Mesodermal cell (in vitro differentiated cells): ENCODE data around the gene RRH.

ENCODE experiments used
- H3K27ac ChIP-seq: 2 replicates; pipeline ENCODE4 v1.7.0; 2013; ENCODE audit warnings: mild to moderate bottlenecking, low read depth, low read length, moderate library complexity; ENCODE audit not compliant: severe bottlenecking
- H3K36me3 ChIP-seq: 2 replicates; pipeline ENCODE4 v1.7.1; 2013; ENCODE audit warnings: mild to moderate bottlenecking, low read length, moderate library complexity; ENCODE audit not compliant: control insufficient read depth, insufficient read depth
- H3K4me1 ChIP-seq: one replicate; pipeline ENCODE4 v1.7.1; 2013; ENCODE audit warnings: mild to moderate bottlenecking, low read length; ENCODE audit not compliant: insufficient read depth, control insufficient read depth, poor library complexity, severe bottlenecking
- H3K4me3 ChIP-seq: 2 replicates; pipeline ENCODE4 v1.7.0; 2013; ENCODE audit warnings: low read length, control low read depth, mild to moderate bottlenecking; ENCODE audit not compliant: insufficient read depth, poor library complexity, severe bottlenecking; ENCODE audit errors: extremely low read depth
- H3K9me3 ChIP-seq: 2 replicates; pipeline ENCODE4 v1.7.1; 2013; ENCODE audit warnings: mild to moderate bottlenecking, low read length, moderate library complexity; ENCODE audit not compliant: control insufficient read depth
- WGBS, 2 experiments: methylation state at CpG; one replicate each; pipeline ENCODE4 v1.1.5; 2013; ENCODE audit warnings: missing lambda C conversion rate in 2 of 2; ENCODE audit not compliant: insufficient coverage in 2 of 2; 5-methylcytosine and 5-hydroxymethylcytosine counted together

The RRH gene

DNA sequence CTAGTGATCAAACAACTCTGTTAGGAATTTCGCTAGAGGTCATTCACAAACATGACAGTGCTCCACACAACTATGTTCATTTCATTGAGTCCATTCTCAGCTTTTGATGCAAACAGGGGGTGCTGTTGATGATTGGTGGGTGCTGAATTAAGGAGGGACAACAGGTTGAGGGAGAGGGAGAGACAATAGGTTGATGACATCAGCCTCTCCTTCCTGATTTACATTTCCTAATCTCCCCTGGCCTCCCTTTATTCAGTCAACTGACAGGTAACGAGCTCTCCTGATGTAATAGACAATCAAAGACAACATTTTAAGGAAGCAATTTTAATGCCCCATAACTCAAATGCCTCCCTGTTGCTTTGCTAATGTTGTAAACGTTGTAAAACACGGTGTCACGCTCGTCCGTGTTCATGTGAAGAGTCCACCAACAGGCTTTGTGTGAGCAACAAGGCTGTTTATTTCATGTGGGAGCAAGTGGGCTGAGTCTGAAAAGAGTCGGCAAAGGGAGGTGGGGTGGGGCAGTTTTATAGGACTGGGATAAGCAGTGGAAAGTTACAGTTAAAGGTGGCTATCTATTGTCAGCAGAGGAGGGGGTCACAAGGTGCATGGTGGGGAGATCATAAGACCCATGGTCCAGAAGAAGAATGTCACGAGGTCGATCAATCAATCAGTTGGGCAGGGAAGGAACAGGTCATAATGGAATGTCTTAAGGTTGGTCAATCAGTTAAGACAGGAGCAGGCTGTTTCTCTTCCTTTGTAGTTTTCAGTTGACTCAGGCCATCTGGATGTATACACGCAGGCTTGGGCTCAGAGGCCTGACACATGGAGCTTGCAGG lies 17.0 kb upstream of the RRH start:
- Histone ChIP-seq H3K4me3 (no peak overlapping the region), H3K9me3 (no peaks in the 10 kb centered on the region), H3K27ac (no peak overlapping the region), H3K4me1 (no peaks in the 10 kb centered on the region), H3K36me3 (no peaks in the 10 kb centered on the region)
- 75 to 78% methylated on average over 7 to 9 of the region's 11 CpGs for WGBS, 2 experiments

DNA sequence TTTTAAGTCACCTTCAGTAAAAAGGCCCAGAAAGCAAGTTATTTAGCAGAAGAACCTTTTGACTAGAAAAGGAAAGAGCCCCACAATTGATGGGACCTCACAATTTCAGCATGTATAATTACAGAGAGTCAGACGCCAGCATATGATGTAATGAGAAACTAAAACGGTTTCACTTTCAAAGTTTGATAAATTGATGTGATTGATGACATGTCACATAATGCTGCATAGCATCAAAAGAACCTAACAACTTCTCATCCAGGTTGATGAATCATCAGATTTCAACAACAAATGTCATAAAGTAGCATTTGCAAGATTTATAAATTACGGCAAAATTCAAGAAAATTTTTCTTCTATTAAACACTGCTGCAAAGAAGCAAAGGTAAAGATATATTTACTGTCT lies 16.1 kb upstream of the RRH start:
- Histone ChIP-seq H3K36me3 (no peaks in the 10 kb centered on the region), H3K9me3 (no peaks in the 10 kb centered on the region), H3K4me3 (no peak overlapping the region), H3K27ac (no peak overlapping the region), H3K4me1 (no peaks in the 10 kb centered on the region)
- no CpG with 5 or more reads among the region's 3 CpGs for WGBS, 2 experiments

DNA sequence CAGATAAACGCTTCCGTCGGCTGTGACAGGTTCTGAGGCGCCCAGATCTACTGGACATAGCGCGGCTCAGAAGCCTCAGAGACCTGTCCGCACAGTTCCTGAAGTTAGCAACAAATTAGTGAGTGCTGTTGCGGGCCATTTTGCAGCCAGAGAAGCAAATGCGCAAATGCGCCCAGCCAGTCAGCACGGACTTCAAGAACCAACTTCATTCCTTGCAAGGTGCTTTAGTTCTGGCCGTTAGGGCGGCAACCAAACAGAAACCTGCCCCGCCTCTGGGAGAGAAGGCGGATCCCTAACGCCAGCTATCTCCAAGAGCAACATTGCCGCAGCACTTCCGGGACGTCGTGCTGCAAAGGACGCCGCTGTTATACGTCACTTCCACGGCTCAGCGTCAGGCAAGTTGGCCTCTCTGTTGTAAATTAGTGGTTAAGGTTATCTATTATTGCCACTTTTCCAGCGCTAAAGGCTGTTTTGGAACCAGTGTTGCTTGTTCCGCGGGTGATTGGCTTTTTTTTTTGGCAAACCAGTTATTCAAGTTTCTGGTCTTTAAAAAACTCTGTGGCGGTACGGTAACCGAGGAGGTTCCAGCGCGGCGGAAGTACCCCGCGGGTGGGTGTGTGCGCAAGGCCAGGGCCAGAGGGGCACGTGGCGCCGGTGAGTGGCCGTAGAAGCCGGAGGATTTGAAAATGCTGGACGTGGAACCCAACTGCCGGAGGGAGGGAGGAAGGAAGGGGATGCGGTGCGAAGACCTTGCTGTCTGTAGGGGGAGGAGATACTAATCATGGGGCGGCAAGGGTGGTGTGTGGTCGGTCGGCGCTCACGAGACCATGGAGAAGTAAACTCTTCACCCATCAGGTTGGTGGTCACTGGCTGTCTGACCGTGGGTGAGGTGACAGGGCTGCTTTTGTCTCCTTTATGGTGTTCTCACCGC lies 12.4 kb upstream of the RRH start, which contains the start of gene GAR1:
Gene GAR1, plus strand, starts transcription at position 612 of the 931 bp plus-strand sequence. CDS start 403 bp downstream, outside the sequence.
- WGBS, 2 experiments: 2 to 3% methylated on average over 50 to 52 of the region's 53 CpGs
- H3K27ac ChIP-seq: peak within 1 kb of the TSS; percentile 90

DNA sequence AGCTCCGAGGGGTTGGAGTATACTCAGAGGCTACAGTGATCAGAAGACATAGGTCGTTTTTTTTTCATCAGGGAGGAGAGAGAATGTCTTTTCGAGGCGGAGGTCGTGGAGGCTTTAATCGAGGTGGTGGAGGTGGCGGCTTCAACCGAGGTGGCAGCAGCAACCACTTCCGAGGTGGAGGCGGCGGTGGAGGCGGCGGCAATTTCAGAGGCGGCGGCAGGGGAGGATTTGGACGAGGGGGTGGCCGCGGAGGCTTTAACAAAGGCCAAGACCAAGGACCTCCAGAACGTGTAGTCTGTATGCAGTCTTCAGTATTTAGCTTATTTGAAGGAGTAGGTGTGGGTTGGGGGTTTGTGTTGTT lies 11.7 kb upstream of the RRH start:
- Histone ChIP-seq H3K36me3 (peaks cover 40% of the 10 kb centered on the region), H3K4me3 (peak overlapping the region; percentile 80), H3K9me3 (no peaks in the 10 kb centered on the region), H3K4me1 (no peaks in the 10 kb centered on the region), H3K27ac (peak overlapping the region; percentile 90)
- 0 to 4% methylated on average over 4 to 19 of the region's 19 CpGs for WGBS, 2 experiments

More for the DNA sequence above, 12.4 kb upstream of the RRH start, which contains the start of gene GAR1:
- Histone ChIP-seq H3K4me3 (peak within 1 kb of the TSS; percentile 80), H3K36me3 (peaks cover 33% of the 10 kb centered on the region), H3K4me1 (no peaks in the 10 kb centered on the region), H3K9me3 (no peaks in the 10 kb centered on the region)

DNA sequence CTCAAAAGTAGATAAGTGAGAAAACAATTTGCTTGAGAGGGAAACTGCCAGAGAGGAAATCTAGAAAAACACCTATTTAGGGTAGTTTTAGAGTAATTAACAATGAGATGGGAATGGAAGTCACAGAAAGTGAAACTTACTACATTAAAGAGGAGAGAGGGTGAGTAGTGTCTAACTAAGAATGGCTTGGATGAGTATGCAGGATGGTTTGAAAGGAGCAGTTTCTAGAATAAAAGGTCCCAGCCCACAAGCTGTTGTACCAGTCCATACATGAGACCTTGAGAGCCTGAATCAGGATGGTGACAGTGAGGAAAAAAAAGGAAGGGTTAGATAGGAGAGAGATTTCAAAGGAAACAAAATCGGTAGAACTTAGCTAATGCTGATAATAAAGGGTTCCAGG lies 10.9 kb upstream of the RRH start:
- 94 to 100% methylated on average over 1 of the region's 1 CpG for WGBS, 2 experiments
- Histone ChIP-seq H3K9me3 (no peaks in the 10 kb centered on the region), H3K4me1 (no peaks in the 10 kb centered on the region), H3K27ac (no peak overlapping the region), H3K4me3 (peak overlapping the region; percentile 80), H3K36me3 (peaks cover 46% of the 10 kb centered on the region)

DNA sequence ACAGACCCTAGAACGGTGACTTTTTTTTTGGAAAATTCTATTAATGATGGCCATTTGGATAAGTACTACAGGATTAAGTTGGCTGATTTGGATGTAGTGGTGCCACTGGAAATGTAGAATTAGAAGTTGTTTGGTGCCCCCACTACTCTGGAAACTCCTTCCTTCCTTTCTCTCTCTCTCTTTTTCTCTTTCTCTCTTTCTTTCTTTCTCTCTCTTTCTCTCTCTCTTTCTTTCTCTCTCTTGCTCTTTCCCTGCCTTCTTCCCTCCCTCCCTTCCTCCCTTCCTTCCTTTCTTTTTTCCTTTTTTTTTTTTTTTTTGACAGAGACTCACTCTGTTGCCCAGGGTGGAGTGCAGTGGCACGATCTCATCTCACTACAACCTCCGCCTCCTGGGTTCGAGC lies 9.5 kb upstream of the RRH start:
- no peak overlapping the region for H3K4me3 ChIP-seq
- H3K36me3 ChIP-seq: peaks cover 57% of the 10 kb centered on the region
- H3K9me3 ChIP-seq: no peaks in the 10 kb centered on the region
- H3K27ac ChIP-seq: no peak overlapping the region
- WGBS, 2 experiments: 100% methylated on average over 2 of the region's 4 CpGs; no CpG with 5 or more reads in 1 of the 2 experiments
- no peaks in the 10 kb centered on the region for H3K4me1 ChIP-seq

DNA sequence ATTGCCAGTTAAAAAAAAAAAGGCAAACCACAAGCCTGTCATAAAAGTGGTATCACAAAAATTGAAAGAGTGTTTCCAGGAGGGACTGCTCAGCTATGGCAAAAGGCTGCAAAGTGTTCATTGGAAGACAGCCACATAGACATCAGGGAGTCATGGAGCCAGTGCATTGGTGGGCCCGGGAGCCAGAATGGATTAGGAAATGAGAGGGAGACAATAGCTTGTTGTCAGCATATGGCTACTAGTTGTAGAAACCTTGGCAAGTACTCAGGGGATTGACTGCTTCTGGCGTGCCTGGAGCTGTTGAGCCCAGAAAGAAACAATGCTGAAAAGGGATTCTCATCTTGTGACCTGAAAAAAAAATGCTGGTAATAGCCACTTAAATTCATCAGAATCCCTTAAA lies 7.2 kb upstream of the RRH start:
- Histone ChIP-seq H3K9me3 (no peaks in the 10 kb centered on the region), H3K4me1 (no peaks in the 10 kb centered on the region), H3K36me3 (peaks cover 69% of the 10 kb centered on the region), H3K27ac (no peak overlapping the region), H3K4me3 (no peak overlapping the region)
- 86 to 100% methylated on average over 2 of the region's 2 CpGs for WGBS, 2 experiments

DNA sequence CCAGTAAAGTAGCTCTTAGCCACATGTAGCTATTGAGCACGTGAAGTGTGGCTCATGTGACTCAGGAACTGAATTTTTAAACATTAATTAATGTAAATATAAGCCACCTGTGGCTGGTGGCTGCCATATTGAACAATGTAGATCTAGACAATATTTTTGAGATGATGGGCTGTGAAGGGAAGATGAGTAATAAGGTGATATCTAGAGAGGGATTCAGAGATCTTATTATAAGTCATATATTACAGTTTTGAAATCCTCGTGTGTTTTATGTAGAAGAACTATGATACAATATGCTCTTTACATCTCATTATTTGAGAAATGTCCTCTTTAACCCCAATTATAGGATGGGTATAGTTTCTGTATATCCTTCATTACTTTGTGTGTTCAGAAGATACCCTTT lies 6.6 kb upstream of the RRH start:
- Histone ChIP-seq H3K4me3 (no peak overlapping the region), H3K27ac (no peak overlapping the region), H3K9me3 (no peaks in the 10 kb centered on the region), H3K4me1 (no peaks in the 10 kb centered on the region), H3K36me3 (peaks cover 69% of the 10 kb centered on the region)
- WGBS, 2 experiments: no CpG with 5 or more reads among the region's 2 CpGs

DNA sequence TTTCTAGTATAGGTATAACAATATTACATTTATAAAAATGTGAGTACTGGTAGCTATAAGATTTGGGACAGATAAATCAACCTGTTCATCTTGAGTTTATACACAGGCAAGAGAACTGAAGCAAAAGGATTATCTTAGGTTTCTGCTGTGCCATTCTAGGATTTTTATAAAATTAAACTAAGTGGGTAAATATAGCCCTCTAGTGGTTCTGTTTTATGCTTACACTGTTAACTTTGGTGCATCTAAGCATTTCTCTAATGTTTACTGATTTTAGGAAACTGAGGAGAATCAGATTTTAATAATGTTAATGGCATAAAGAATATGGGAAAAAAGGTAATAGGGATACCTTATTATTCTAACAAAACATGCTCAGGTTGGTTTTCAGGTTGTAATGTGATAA lies 1.1 kb upstream of the RRH start:
- Histone ChIP-seq H3K9me3 (no peaks in the 10 kb centered on the region), H3K4me1 (no peaks in the 10 kb centered on the region), H3K36me3 (peaks cover 30% of the 10 kb centered on the region), H3K4me3 (no peak overlapping the region), H3K27ac (no peak overlapping the region)

DNA sequence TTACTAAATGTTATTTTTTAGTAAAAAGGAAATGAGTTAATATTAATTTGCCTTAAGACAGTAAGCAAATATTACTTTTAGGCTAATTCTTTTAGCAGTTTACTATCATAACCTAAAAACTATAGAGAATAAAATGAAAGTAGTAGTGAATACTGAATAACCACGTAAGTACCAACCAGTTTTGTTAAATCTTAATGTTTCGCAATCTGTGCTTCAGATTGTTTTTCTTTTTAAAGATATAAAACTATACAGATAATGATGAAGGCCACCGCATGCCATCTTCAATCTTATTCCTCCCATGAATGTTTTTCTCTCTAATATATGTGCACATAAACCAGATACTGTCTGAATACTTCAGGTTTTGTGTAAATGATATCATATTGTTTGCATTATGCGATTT lies 6.0 kb downstream of the RRH start:
- H3K4me3 ChIP-seq: no peak overlapping the region
- no peaks in the 10 kb centered on the region for H3K9me3 ChIP-seq
- H3K27ac ChIP-seq: no peak overlapping the region
- no peaks in the 10 kb centered on the region for H3K36me3 ChIP-seq
- no CpG with 5 or more reads among the region's 4 CpGs for WGBS, 2 experiments
- no peaks in the 10 kb centered on the region for H3K4me1 ChIP-seq
